ENCODE data around the gene TASP1. TPM values are rescaled to one million over a fixed set of nuclear protein-coding genes. Genes with fewer than 3 reads are reported as not detected.

Gene TASP1
- polyA plus RNA-seq, 1 donor from 2014 or later: 20.2 TPM

GRCh38 chr20:13442986-13443385, 195.7 kb downstream of the TASP1 start:
- no peak overlapping the region for H3K4me3 ChIP-seq (ENCODE audit: low read length)
- H3K9me3 ChIP-seq (ENCODE audit: low read length): no peaks in the 10 kb centered on the region
- no peaks in the 10 kb centered on the region for H3K27me3 ChIP-seq (ENCODE audit: insufficient read depth, low read depth, low read length)
- H3K4me2 ChIP-seq (ENCODE audit: low read length): no peak overlapping the region
- H3K79me2 ChIP-seq (replicated peaks; ENCODE audit: insufficient read depth, low read length): no peaks in the 10 kb centered on the region
- no peaks in the 10 kb centered on the region for H3F3A ChIP-seq (ENCODE audit: insufficient read depth, low read length, poor library complexity, severe bottlenecking)
- H3K9ac ChIP-seq (ENCODE audit: low read length): no peak overlapping the region
- H4K20me1 ChIP-seq (ENCODE audit: insufficient read depth): no peaks in the 10 kb centered on the region
- H3K9me2 ChIP-seq (ENCODE audit: insufficient read depth, low read length): no peaks in the 10 kb centered on the region
- H3K27ac ChIP-seq (ENCODE audit: low read length): no peak overlapping the region
- TF ChIP-seq RAD21 (conservative IDR thresholded peaks at IDR 0.05) (no peak), MXI1 (conservative IDR thresholded peaks at IDR 0.05; ENCODE audit: poor library complexity, severe bottlenecking) (no peak), TAF1 (IDR thresholded peaks at IDR 0.05; ENCODE audit: low read depth) (no peak), POLR2AphosphoS5 (IDR thresholded peaks at IDR 0.05) (no peak), CTCF (IDR thresholded peaks at IDR 0.05; ENCODE audit: poor library complexity, severe bottlenecking) (no peak), SMC3 (conservative IDR thresholded peaks at IDR 0.05; ENCODE audit: poor library complexity) (no peak), EZH2 (IDR thresholded peaks at IDR 0.05; ENCODE audit: borderline replicate concordance, insufficient read depth, low read length, poor library complexity, severe bottlenecking) (no peak), EP300 (conservative IDR thresholded peaks at IDR 0.05; ENCODE audit: poor library complexity, severe bottlenecking) (no peak), REST (IDR thresholded peaks at IDR 0.05; ENCODE audit: borderline replicate concordance) (no peak)
- H3K36me3 ChIP-seq (ENCODE audit: insufficient read depth, low read length): no peaks in the 10 kb centered on the region
- no peak overlapping the region for H2AFZ ChIP-seq (ENCODE audit: low read depth, low read length)

- no peaks in the 10 kb centered on the region for H3K36me3 ChIP-seq (ENCODE audit: insufficient read depth, low read length)
- H3K79me2 ChIP-seq (replicated peaks; ENCODE audit: insufficient read depth, low read length): no peaks in the 10 kb centered on the region
- H3K9me3 ChIP-seq (ENCODE audit: low read length): no peaks in the 10 kb centered on the region
- H2AFZ ChIP-seq (ENCODE audit: low read depth, low read length): no peak overlapping the region
- no peaks in the 10 kb centered on the region for H3K27me3 ChIP-seq (ENCODE audit: insufficient read depth, low read depth, low read length)
- H3K9me2 ChIP-seq (ENCODE audit: insufficient read depth, low read length): no peaks in the 10 kb centered on the region
- H3K9ac ChIP-seq (ENCODE audit: low read length): no peak overlapping the region
- no peak for TF ChIP-seq CTCF (IDR thresholded peaks at IDR 0.05; ENCODE audit: poor library complexity, severe bottlenecking)
- TF ChIP-seq MXI1 (conservative IDR thresholded peaks at IDR 0.05; ENCODE audit: poor library complexity, severe bottlenecking): no peak
- no peak for TF ChIP-seq EZH2 (IDR thresholded peaks at IDR 0.05; ENCODE audit: borderline replicate concordance, insufficient read depth, low read length, poor library complexity, severe bottlenecking)
- TF ChIP-seq EP300 (conservative IDR thresholded peaks at IDR 0.05; ENCODE audit: poor library complexity, severe bottlenecking): no peak
- TF ChIP-seq POLR2AphosphoS5 (IDR thresholded peaks at IDR 0.05): no peak
- TF ChIP-seq SMC3 (conservative IDR thresholded peaks at IDR 0.05; ENCODE audit: poor library complexity): no peak
- no peak for TF ChIP-seq REST (IDR thresholded peaks at IDR 0.05; ENCODE audit: borderline replicate concordance)
- H3K4me2 ChIP-seq (ENCODE audit: low read length): no peak overlapping the region
- H3K27ac ChIP-seq (ENCODE audit: low read length): no peak overlapping the region
- no peaks in the 10 kb centered on the region for H4K20me1 ChIP-seq (ENCODE audit: insufficient read depth)
- no peak overlapping the region for H3K4me3 ChIP-seq (ENCODE audit: low read length)
- H3F3A ChIP-seq (ENCODE audit: insufficient read depth, low read length, poor library complexity, severe bottlenecking): no peaks in the 10 kb centered on the region
Measured at GRCh38 chr20:13441388-13441787, 197.3 kb downstream of the TASP1 start.

All from neural cell (in vitro differentiated cells).